Liver (tissue), 9 donors: Measurements from ENCODE around the gene DCUN1D2. TPM values are rescaled to one million over a fixed set of nuclear protein-coding genes. Genes with fewer than 3 reads are reported as not detected.

ENCODE experiments used
- DNase-seq: peaks from one replicate; pipeline ENCODE4 v3.0.0-alpha.2; 2017; ENCODE audit warnings: low spot score
- H3K27ac ChIP-seq, 2 donors: one replicate each; pipeline ENCODE4 v1.7.0; 2013; ENCODE audit warnings: inconsistent platforms in 2 of 2, low read length in 2 of 2, control low read depth in 1 of 2, low read depth in 1 of 2, mild to moderate bottlenecking in 1 of 2
- H3K27me3 ChIP-seq, 4 donors: one replicate each; pipeline versions ENCODE4 v1.6.1 to v1.7.0; 2013; ENCODE audit warnings: low read length in 3 of 4, inconsistent platforms in 1 of 4, mild to moderate bottlenecking in 1 of 4, moderate library complexity in 1 of 4; ENCODE audit not compliant: control insufficient read depth in 4 of 4, insufficient read depth in 4 of 4
- H3K36me3 ChIP-seq, 4 donors: one replicate each; pipeline versions ENCODE4 v1.6.1 to v1.7.0; 2013; ENCODE audit warnings: low read length in 3 of 4, mild to moderate bottlenecking in 3 of 4, low read depth in 1 of 4, moderate library complexity in 1 of 4; ENCODE audit not compliant: control insufficient read depth in 4 of 4, insufficient read depth in 3 of 4
- H3K4me1 ChIP-seq, 4 donors: one replicate each; pipeline versions ENCODE4 v1.6.1 to v1.7.0; 2013; ENCODE audit warnings: low read length in 3 of 4, mild to moderate bottlenecking in 3 of 4, moderate library complexity in 1 of 4; ENCODE audit not compliant: control insufficient read depth in 4 of 4, insufficient read depth in 4 of 4
- H3K4me3 ChIP-seq, 3 donors: one replicate each; pipeline versions ENCODE4 v1.6.1 to v1.7.0; 2013; ENCODE audit warnings: low read length in 3 of 3, control low read depth in 1 of 3, low read depth in 1 of 3, mild to moderate bottlenecking in 1 of 3
- H3K9ac ChIP-seq, 2 donors: one replicate each; pipeline ENCODE4 v1.7.0; 2013; ENCODE audit warnings: low read length in 2 of 2, mild to moderate bottlenecking in 2 of 2, moderate library complexity in 2 of 2, control low read depth in 1 of 2, low read depth in 1 of 2
- H3K9me3 ChIP-seq, 4 donors: one replicate each; pipeline versions ENCODE4 v1.6.1 to v1.7.0; 2013; ENCODE audit warnings: low read length in 3 of 4; ENCODE audit not compliant: control insufficient read depth in 4 of 4
- ATF3 ChIP-seq: IDR thresholded peaks from 2 replicates; pipeline ENCODE4 v1.6.1; 2016; ENCODE audit warnings: antibody characterized with exemption
- EGR1 ChIP-seq, 2 donors: IDR thresholded peaks; 2 replicates each; pipeline ENCODE4 v1.6.1; 2016 to 2018; ENCODE audit warnings: antibody characterized with exemption in 2 of 2, low read depth in 2 of 2
- FOXA1 ChIP-seq: IDR thresholded peaks from 2 replicates; pipeline ENCODE4 v1.6.1; 2016; ENCODE audit warnings: antibody characterized with exemption
- FOXA2 ChIP-seq: IDR thresholded peaks from 2 replicates; pipeline ENCODE4 v1.6.1; 2016; ENCODE audit warnings: antibody characterized with exemption
- GABPA ChIP-seq, 2 donors: IDR thresholded peaks in 1 of 2; conservative IDR thresholded peaks in 1 of 2; 2 replicates each; pipeline ENCODE4 v1.6.1; 2016; ENCODE audit warnings: antibody characterized with exemption in 2 of 2, mild to moderate bottlenecking in 1 of 2, moderate library complexity in 1 of 2
- HNF4A ChIP-seq, 2 donors: conservative IDR thresholded peaks; 2 replicates each; pipeline ENCODE4 v1.6.1; 2016; ENCODE audit warnings: antibody characterized with exemption in 2 of 2, mild to moderate bottlenecking in 2 of 2
- HNF4G ChIP-seq: IDR thresholded peaks from 2 replicates; pipeline ENCODE4 v1.6.1; 2016; ENCODE audit warnings: antibody characterized with exemption
- JUND ChIP-seq, 2 donors: IDR thresholded peaks; 2 replicates each; pipeline ENCODE4 v1.6.1; 2016; ENCODE audit warnings: antibody characterized with exemption in 2 of 2
- NR2F2 ChIP-seq: IDR thresholded peaks from 2 replicates; pipeline ENCODE4 v1.6.1; 2016; ENCODE audit warnings: antibody characterized with exemption
- RAD21 ChIP-seq, 2 donors: IDR thresholded peaks; 2 replicates each; pipeline ENCODE4 v1.6.1; 2016; ENCODE audit warnings: antibody characterized with exemption in 2 of 2, mild to moderate bottlenecking in 2 of 2
- REST ChIP-seq: IDR thresholded peaks from 2 replicates; pipeline ENCODE4 v1.6.1; 2016; ENCODE audit warnings: antibody characterized with exemption, mild to moderate bottlenecking
- RXRA ChIP-seq, 2 donors: IDR thresholded peaks; 2 replicates each; pipeline ENCODE4 v1.6.1; 2017 to 2018; ENCODE audit warnings: antibody characterized with exemption in 2 of 2, mild to moderate bottlenecking in 1 of 2
- SP1 ChIP-seq: IDR thresholded peaks from 2 replicates; pipeline ENCODE4 v1.6.1; 2018; ENCODE audit warnings: antibody characterized with exemption, mild to moderate bottlenecking
- TAF1 ChIP-seq: conservative IDR thresholded peaks from 2 replicates; pipeline ENCODE4 v1.6.1; 2016; ENCODE audit warnings: antibody characterized with exemption, mild to moderate bottlenecking
- YY1 ChIP-seq: IDR thresholded peaks from 2 replicates; pipeline ENCODE4 v1.6.1; 2016; ENCODE audit warnings: antibody characterized with exemption, mild to moderate bottlenecking
- ZBTB33 ChIP-seq: IDR thresholded peaks from 2 replicates; pipeline ENCODE4 v1.6.1; 2016; ENCODE audit warnings: antibody characterized with exemption
- WGBS: extraction: QIAGEN DNeasy Blood & Tissue Kit; methylation state at CpG from one replicate; pipeline ENCODE4 v1.1.7; 2013; 5-methylcytosine and 5-hydroxymethylcytosine counted together
- polyA plus RNA-seq, 2 donors: library from polyadenylated mRNA; stranded (reverse) in 1 of 2; unstranded in 1 of 2; fragments of 200-250 nt in 1 of 2; fragments of >200 nt in 1 of 2; fragmentation: Nextera tagmentation in 1 of 2; extraction: Ambion mirVana in 1 of 2; gene quantifications; one replicate each; pipeline versions ENCODE4 v1.2.1 to v1.2.3, GENCODE V29; 2013 to 2015
- total RNA-seq, 2 donors: library from RNA; depleted of rRNA; stranded (reverse); fragments of >200 nt; gene quantifications; one replicate each; pipeline ENCODE4 v1.2.3, GENCODE V29; 2014
- TF ChIP-seq, protein P1 (sequence below): IDR thresholded peaks from 2 replicates; pipeline ENCODE4 v1.6.1; 2016; ENCODE audit warnings: antibody characterized with exemption
- TF ChIP-seq, protein P2 (sequence below): fragments of 150-350 bp; IDR thresholded peaks from 2 replicates; pipeline ENCODE4 v1.5.1; 2017; ENCODE audit warnings: improper control_type of control experiment, low read depth, low read length; ENCODE audit not compliant: missing input control
- donor health status: healthy.
- donor health status: healthy.
- donor health status: healthy.
- donor health status: healthy.
- donor health status: healthy.

The DCUN1D2 gene
- total and polyA plus RNA-seq, 4 donors = 4.0 to 13.1 (median 5.5) TPM

DNA sequence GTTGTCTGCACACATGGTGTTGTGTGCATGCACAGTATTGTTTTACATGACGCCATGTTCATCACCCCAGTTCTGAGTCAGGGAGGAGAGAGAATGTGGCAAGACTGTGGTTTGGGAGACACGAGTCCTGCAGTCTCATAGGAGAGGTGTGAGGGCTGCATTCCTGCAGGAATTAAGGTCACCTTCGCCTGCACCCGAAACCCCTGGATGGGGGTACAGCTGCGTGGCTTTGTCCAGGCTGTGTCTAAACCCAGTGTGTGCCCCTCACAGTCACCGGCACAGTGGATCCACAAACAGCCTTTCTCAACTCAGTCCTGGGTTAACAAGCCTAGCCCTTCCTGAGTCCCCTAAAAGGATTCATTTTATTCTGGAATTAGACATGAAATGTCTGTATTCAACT lies 42.9 kb downstream of the DCUN1D2 start:
- Histone ChIP-seq H3K27ac (no peak overlapping the region), H3K36me3 (peaks cover 0 to 2% (median 0%) of the 10 kb centered on the region in 4 donors), H3K9me3 (no peaks in the 10 kb centered on the region), H3K4me1 (peaks cover 0 to 4% (median 1%) of the 10 kb centered on the region in 4 donors), H3K9ac (no peak overlapping the region), H3K4me3 (no peak overlapping the region), H3K27me3 (no peaks in the 10 kb centered on the region)
- TF ChIP-seq RXRA (IDR thresholded peaks at IDR 0.05) (no peak), RAD21 (IDR thresholded peaks at IDR 0.05) (no peak), HNF4G (no peak), HNF4A (conservative IDR thresholded peaks at IDR 0.05) (no peak), TAF1 (no peak), FOXA1 (no peak), ATF3 (no peak)
- no peak for DNase-seq
- WGBS = 96% methylated on average over 6 of the region's 6 CpGs

DNA sequence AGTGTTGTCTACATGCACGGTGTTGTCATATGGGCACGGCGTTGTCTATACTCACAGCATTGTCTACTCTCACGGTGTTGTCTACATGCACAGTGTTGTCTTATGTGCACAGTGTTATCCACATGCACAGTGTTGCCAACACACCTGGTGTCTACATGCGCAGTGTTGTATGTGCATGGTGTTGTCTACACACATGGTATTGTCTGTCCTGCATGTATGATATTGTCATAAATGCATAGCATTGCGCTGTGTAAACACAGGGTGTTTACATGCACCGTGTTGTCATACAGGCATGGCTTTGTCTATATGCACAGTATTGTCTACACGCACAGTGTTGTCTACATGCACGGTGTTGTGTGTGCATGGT lies 44.0 kb downstream of the DCUN1D2 start:
- Histone ChIP-seq H3K36me3 (peaks cover 0 to 5% (median 0%) of the 10 kb centered on the region in 4 donors), H3K27me3 (no peaks in the 10 kb centered on the region), H3K4me3 (no peak overlapping the region), H3K9ac (no peak overlapping the region), H3K9me3 (no peaks in the 10 kb centered on the region), H3K27ac (no peak overlapping the region), H3K4me1 (peaks cover 0 to 4% (median 1%) of the 10 kb centered on the region in 4 donors)
- TF ChIP-seq ATF3 = no peak
- TF ChIP-seq RAD21 (IDR thresholded peaks at IDR 0.05) = no peak
- TF ChIP-seq, protein P1, sequence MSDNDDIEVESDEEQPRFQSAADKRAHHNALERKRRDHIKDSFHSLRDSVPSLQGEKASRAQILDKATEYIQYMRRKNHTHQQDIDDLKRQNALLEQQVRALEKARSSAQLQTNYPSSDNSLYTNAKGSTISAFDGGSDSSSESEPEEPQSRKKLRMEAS = no peak
- no peak for TF ChIP-seq EGR1 (IDR thresholded peaks at IDR 0.05; ENCODE audit: low read depth in 2 of 2)
- no peak for TF ChIP-seq NR2F2
- TF ChIP-seq HNF4G = no peak
- no peak for TF ChIP-seq SP1
- no peak for TF ChIP-seq FOXA2
- TF ChIP-seq JUND (IDR thresholded peaks at IDR 0.05) = no peak
- WGBS = 94% methylated on average over 9 of the region's 9 CpGs
- DNase-seq = no peak

- H3K36me3 ChIP-seq = peaks cover 0 to 5% (median 0%) of the 10 kb centered on the region in 4 donors
- no peak for DNase-seq
- 91% methylated on average over 19 of the region's 19 CpGs for WGBS
- no peak overlapping the region for H3K4me3 ChIP-seq
- H3K9ac ChIP-seq = no peak overlapping the region
- H3K27ac ChIP-seq = no peak overlapping the region
- no peaks in the 10 kb centered on the region for H3K27me3 ChIP-seq
- H3K9me3 ChIP-seq = no peaks in the 10 kb centered on the region
- peaks cover 0 to 4% (median 1%) of the 10 kb centered on the region in 4 donors for H3K4me1 ChIP-seq
- TF ChIP-seq FOXA2 = no peak
- TF ChIP-seq NR2F2 = no peak
- TF ChIP-seq, protein P2, sequence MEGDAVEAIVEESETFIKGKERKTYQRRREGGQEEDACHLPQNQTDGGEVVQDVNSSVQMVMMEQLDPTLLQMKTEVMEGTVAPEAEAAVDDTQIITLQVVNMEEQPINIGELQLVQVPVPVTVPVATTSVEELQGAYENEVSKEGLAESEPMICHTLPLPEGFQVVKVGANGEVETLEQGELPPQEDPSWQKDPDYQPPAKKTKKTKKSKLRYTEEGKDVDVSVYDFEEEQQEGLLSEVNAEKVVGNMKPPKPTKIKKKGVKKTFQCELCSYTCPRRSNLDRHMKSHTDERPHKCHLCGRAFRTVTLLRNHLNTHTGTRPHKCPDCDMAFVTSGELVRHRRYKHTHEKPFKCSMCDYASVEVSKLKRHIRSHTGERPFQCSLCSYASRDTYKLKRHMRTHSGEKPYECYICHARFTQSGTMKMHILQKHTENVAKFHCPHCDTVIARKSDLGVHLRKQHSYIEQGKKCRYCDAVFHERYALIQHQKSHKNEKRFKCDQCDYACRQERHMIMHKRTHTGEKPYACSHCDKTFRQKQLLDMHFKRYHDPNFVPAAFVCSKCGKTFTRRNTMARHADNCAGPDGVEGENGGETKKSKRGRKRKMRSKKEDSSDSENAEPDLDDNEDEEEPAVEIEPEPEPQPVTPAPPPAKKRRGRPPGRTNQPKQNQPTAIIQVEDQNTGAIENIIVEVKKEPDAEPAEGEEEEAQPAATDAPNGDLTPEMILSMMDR = no peak
- no peak for TF ChIP-seq GABPA (IDR thresholded peaks at IDR 0.05 in 1 of 2, conservative IDR thresholded peaks at IDR 0.05 in 1 of 2)
- no peak for TF ChIP-seq JUND (IDR thresholded peaks at IDR 0.05)
- TF ChIP-seq RAD21 (IDR thresholded peaks at IDR 0.05) = no peak
- TF ChIP-seq ZBTB33 = no peak
- TF ChIP-seq REST = no peak
- TF ChIP-seq ATF3 = no peak
- TF ChIP-seq HNF4G = no peak
- TF ChIP-seq SP1 = no peak
- no peak for TF ChIP-seq RXRA (IDR thresholded peaks at IDR 0.05)
- no peak for TF ChIP-seq YY1
- TF ChIP-seq, protein P1 = no peak
- TF ChIP-seq EGR1 (IDR thresholded peaks at IDR 0.05; ENCODE audit: low read depth in 2 of 2) = no peak
These were observed 44.6 kb downstream of the DCUN1D2 start for GRCh38 chr13:113445791-113446487.
